H1 (cell line): Measurements from ENCODE around the gene ADCY9. TPM values are rescaled to one million over a fixed set of nuclear protein-coding genes. Genes with fewer than 3 reads are reported as not detected.

Source experiments
- CTCF ChIA-PET: fragments of 300-600 bp; sonication (Branson Sonifier 250); formaldehyde crosslinking; loops from one replicate; lab custom pipeline; 2021; ENCODE audit not compliant: partially characterized antibody; lab: Charles Lee
- POLR2A ChIA-PET: fragments of 300-600 bp; sonication (Branson Sonifier 250); formaldehyde crosslinking; loops from one replicate; lab custom pipeline; 2021; ENCODE audit warnings: inconsistent platforms; ENCODE audit not compliant: partially characterized antibody; lab: Charles Lee
- DNase-seq, 2 experiments: peaks; one replicate each; pipeline versions ENCODE4 v3.0.0 to v3.0.0-alpha.2; 2010 to 2022; ENCODE audit warnings: low spot score in 2 of 2, low read depth in 1 of 2, mixed read lengths in 1 of 2
- FAIRE-seq: peaks from 2 replicates; lab custom pipeline; 2011; peaks lifted over from hg19 to GRCh38; lab: Jason Lieb, UNC
- H2AFZ ChIP-seq: 2 replicates; pipeline ENCODE4 v1.8.1; 2012; ENCODE audit warnings: low read length, inconsistent platforms
- H2AK5ac ChIP-seq: 2 replicates; pipeline ENCODE4 v1.6.1; 2013; ENCODE audit warnings: low read depth, low read length
- H2BK120ac ChIP-seq: replicated peaks from 2 replicates; pipeline ENCODE3; 2013; ENCODE audit warnings: low read depth, low read length, inconsistent platforms
- H2BK12ac ChIP-seq: 2 replicates; pipeline ENCODE4 v1.6.1; 2013; ENCODE audit warnings: low read depth, low read length
- H2BK15ac ChIP-seq: 2 replicates; pipeline ENCODE4 v1.6.1; 2013; ENCODE audit warnings: low read length
- H2BK20ac ChIP-seq: 2 replicates; pipeline ENCODE4 v1.6.1; 2013; ENCODE audit warnings: low read length
- H2BK5ac ChIP-seq: 2 replicates; pipeline ENCODE4 v1.6.1; 2013; ENCODE audit warnings: low read depth, low read length
- H3K14ac ChIP-seq: 2 replicates; pipeline ENCODE4 v1.6.1; 2013; ENCODE audit warnings: inconsistent platforms; ENCODE audit not compliant: insufficient read length
- H3K18ac ChIP-seq: 2 replicates; pipeline ENCODE4 v1.6.1; 2013; ENCODE audit warnings: low read length; ENCODE audit errors: extremely low read depth
- H3K23ac ChIP-seq: 2 replicates; pipeline ENCODE4 v1.6.1; 2013; ENCODE audit warnings: inconsistent platforms; ENCODE audit not compliant: insufficient read length
- H3K23me2 ChIP-seq: 2 replicates; pipeline ENCODE4 v1.6.1; 2013; ENCODE audit warnings: low read depth, low read length
- H3K27ac ChIP-seq: 2 replicates; pipeline ENCODE4 v1.6.1; 2011; ENCODE audit warnings: low read depth, low read length, inconsistent platforms
- H3K27me3 ChIP-seq, 4 experiments: replicated peaks in 1 of 4; 1 replicate in 1 of 4; 2 replicates in 3 of 4; pipeline versions ENCODE4 v1.6.1 to v1.8.1; 2011 to 2013; ENCODE audit warnings: low read length in 3 of 4, mild to moderate bottlenecking in 3 of 4, inconsistent platforms in 2 of 4, mixed read lengths in 2 of 4, moderate library complexity in 1 of 4; ENCODE audit not compliant: control insufficient read depth in 3 of 4, insufficient read depth in 3 of 4; ENCODE audit errors: extremely low read depth in 1 of 4
- H3K36me3 ChIP-seq, 4 experiments: 2 replicates each; pipeline versions ENCODE4 v1.6.1 to v1.8.1; 2011 to 2013; ENCODE audit warnings: mild to moderate bottlenecking in 4 of 4, low read length in 3 of 4, moderate library complexity in 2 of 4, control low read depth in 1 of 4, inconsistent platforms in 1 of 4; ENCODE audit not compliant: insufficient read depth in 4 of 4, control insufficient read depth in 2 of 4
- H3K4ac ChIP-seq: replicated peaks from 2 replicates; pipeline ENCODE3; 2013; ENCODE audit warnings: low read length, low read depth, mixed read lengths, inconsistent platforms; ENCODE audit not compliant: insufficient read length
- H3K4me1 ChIP-seq, 4 experiments: replicated peaks in 1 of 4; 1 replicate in 1 of 4; 2 replicates in 3 of 4; pipeline versions ENCODE4 v1.6.1 to v1.8.1; 2011 to 2013; ENCODE audit warnings: low read length in 3 of 4, inconsistent platforms in 2 of 4, mixed read lengths in 1 of 4; ENCODE audit not compliant: insufficient read depth in 4 of 4, control insufficient read depth in 3 of 4
- H3K4me2 ChIP-seq, 2 experiments: 2 replicates each; pipeline versions ENCODE4 v1.6.1 to v1.8.1; 2011 to 2013; ENCODE audit warnings: low read depth in 2 of 2, low read length in 2 of 2, control low read depth in 1 of 2, inconsistent platforms in 1 of 2, mild to moderate bottlenecking in 1 of 2; ENCODE audit not compliant: insufficient read depth in 1 of 2
- H3K4me3 ChIP-seq, 4 experiments: fragments of 200-600, 300-600 bp in 1 of 4; sonication (generic), shearing (Covaris generic), sonication (Bioruptor Twin) in 1 of 4; 2 replicates each; pipeline versions ENCODE4 v1.5.1 to v1.8.1; 2011 to 2016; ENCODE audit warnings: low read length in 4 of 4, low read depth in 3 of 4, control low read depth in 2 of 4, inconsistent platforms in 2 of 4, mild to moderate bottlenecking in 2 of 4, mixed read lengths in 1 of 4, moderate library complexity in 1 of 4; ENCODE audit not compliant: insufficient read depth in 2 of 4; ENCODE audit errors: extremely low read depth in 1 of 4
- H3K56ac ChIP-seq: replicated peaks from 2 replicates; pipeline ENCODE3; 2013; ENCODE audit warnings: low read depth, mild to moderate bottlenecking, mixed read lengths, low read length, inconsistent platforms; ENCODE audit not compliant: insufficient read length
- H3K79me1 ChIP-seq: 2 replicates; pipeline ENCODE4 v1.6.1; 2013; ENCODE audit warnings: low read depth, low read length, control low read depth
- H3K79me2 ChIP-seq, 2 experiments: 2 replicates each; pipeline versions ENCODE4 v1.6.1 to v1.8.1; 2012 to 2013; ENCODE audit warnings: low read length in 2 of 2, mild to moderate bottlenecking in 2 of 2, inconsistent platforms in 1 of 2; ENCODE audit not compliant: insufficient read depth in 2 of 2, control insufficient read depth in 1 of 2
- H3K9ac ChIP-seq, 4 experiments: replicated peaks in 1 of 4; 1 replicate in 1 of 4; 2 replicates in 3 of 4; pipeline versions ENCODE4 v1.6.1 to v1.8.1; 2011 to 2013; ENCODE audit warnings: low read depth in 3 of 4, low read length in 3 of 4, control low read depth in 2 of 4, mild to moderate bottlenecking in 2 of 4, moderate library complexity in 2 of 4, inconsistent platforms in 1 of 4; ENCODE audit errors: extremely low read depth in 1 of 4
- H3K9me3 ChIP-seq, 2 experiments: 2 replicates each; pipeline versions ENCODE4 v1.6.1 to v1.8.1; 2012 to 2013; ENCODE audit warnings: mild to moderate bottlenecking in 2 of 2, moderate library complexity in 2 of 2, control low read depth in 1 of 2, inconsistent platforms in 1 of 2, low read depth in 1 of 2, low read length in 1 of 2, mixed read lengths in 1 of 2; ENCODE audit not compliant: insufficient read depth in 2 of 2
- H4K20me1 ChIP-seq, 2 experiments: replicated peaks in 1 of 2; 2 replicates each; pipeline versions ENCODE3 to v1.8.1; 2011 to 2013; ENCODE audit warnings: inconsistent platforms in 2 of 2, low read length in 2 of 2, mild to moderate bottlenecking in 1 of 2; ENCODE audit not compliant: insufficient read depth in 2 of 2, control insufficient read depth in 1 of 2
- H4K5ac ChIP-seq: 2 replicates; pipeline ENCODE4 v1.6.1; 2013; ENCODE audit warnings: low read length, low read depth, mixed read lengths, inconsistent platforms; ENCODE audit not compliant: insufficient read length
- H4K8ac ChIP-seq: 2 replicates; pipeline ENCODE4 v1.8.0; 2013; ENCODE audit warnings: mild to moderate bottlenecking, moderate library complexity, low read length, inconsistent platforms; ENCODE audit not compliant: insufficient read depth; ENCODE audit errors: extremely low read depth
- H4K91ac ChIP-seq: replicated peaks from 2 replicates; pipeline ENCODE3; 2013; ENCODE audit warnings: low read length, mixed read lengths, inconsistent platforms; ENCODE audit not compliant: insufficient read length
- ASH2L ChIP-seq: fragments of 200-600, 300-600 bp; sonication (generic); IDR thresholded peaks from one replicate; pipeline ENCODE4 v1.7.1; 2017; ENCODE audit warnings: low read length
- JUN ChIP-seq: IDR thresholded peaks from 2 replicates; pipeline ENCODE4 v1.6.1; 2011; ENCODE audit warnings: low read depth, mild to moderate bottlenecking, improper control_type of control experiment, low read length
- WGBS, 2 experiments: shearing (Covaris generic) in 1 of 2; methylation state at CpG; one replicate each; pipeline versions ENCODE4 v1.1.6 to v1.1.7; 2013 to 2015; ENCODE audit warnings: low lambda C conversion rate in 2 of 2, mixed read lengths in 2 of 2, inconsistent platforms in 1 of 2, low coverage in 1 of 2, missing lambda C conversion rate in 1 of 2; ENCODE audit not compliant: insufficient replicate concordance in 2 of 2, insufficient coverage in 1 of 2, insufficient read length in 1 of 2; ENCODE audit errors: extremely low coverage in 1 of 2, missing lambda C conversion rate in 1 of 2; 5-methylcytosine and 5-hydroxymethylcytosine counted together
- polyA plus RNA-seq, 7 experiments: library from polyadenylated mRNA; depleted of rRNA in 3 of 7; stranded (reverse) in 5 of 7; unstranded in 2 of 7; fragments of >200 nt in 5 of 7; fragments of 200-250 nt in 2 of 7; gene quantifications; 1 replicate in 5 of 7; 2 replicates in 1 of 7; 4 replicates in 1 of 7; pipeline versions ENCODE4 v1.2.1 to v1.2.3, GENCODE V29; 2011 to 2013; ENCODE audit warnings: missing spikeins in 2 of 7, mixed read lengths in 2 of 7
- total RNA-seq: library from RNA; stranded (reverse); fragmentation: NEBNext Ultra II Directional; extraction: Animal tissue kit (Norgen Biotek cat#: 25700); gene quantifications from 2 replicates; pipeline ENCODE4 v1.2.1, GENCODE V29; 2021

The ADCY9 gene
- total and polyA plus RNA-seq, 2 of the 8 experiments (the other 6 are each of a cell fraction or from before 2014, with no cell fraction given) = 5.4 to 13.1 TPM

GRCh38 chr16:3935921-3936320 lies 180.3 kb downstream of the ADCY9 start:
- FAIRE-seq = no peak
- Histone ChIP-seq H3K4ac (no peak overlapping the region), H3K56ac (no peak overlapping the region), H3K79me2 (no peaks in the 10 kb centered on the region), H2BK20ac (no peak overlapping the region), H3K27ac (no peak overlapping the region), H3K27me3 (peaks cover 0 to 2% (median 1%) of the 10 kb centered on the region in 4 experiments; a peak in 1 of 7 replicates), H2BK15ac (no peak overlapping the region), H3K9me3 (no peaks in the 10 kb centered on the region), H3K4me3 (no peak overlapping the region), H2AK5ac (no peak overlapping the region), H2BK120ac (no peak overlapping the region), H3K79me1 (no peaks in the 10 kb centered on the region), H4K91ac (peak overlapping the region; percentile 52), H3K18ac (no peak overlapping the region), H3K23me2 (no peaks in the 10 kb centered on the region; the same call in 1 of the 2 replicates), H2BK12ac (no peak overlapping the region), H3K9ac (no peak overlapping the region), H2AFZ (no peak overlapping the region), H3K14ac (no peak overlapping the region), H2BK5ac (no peak overlapping the region), H3K36me3 (no peaks in the 10 kb centered on the region), H4K5ac (no peak overlapping the region), H4K20me1 (no peaks in the 10 kb centered on the region), H4K8ac (no peak overlapping the region), H3K4me2 (no peak overlapping the region), H3K4me1 (peaks cover 0 to 4% (median 2%) of the 10 kb centered on the region in 4 experiments; a peak in 3 of 7 replicates), H3K23ac (no peak overlapping the region)
- no peak for TF ChIP-seq JUN
- no peak for TF ChIP-seq ASH2L
- POLR2A ChIA-PET = no interaction called here
- CTCF ChIA-PET = no interaction called here
- DNase-seq = no peak
- 89% methylated on average over 4 of the region's 4 CpGs; no CpG with 5 or more reads in 1 of the 2 experiments for WGBS, 2 experiments
